ENCODE results near the gene METTL13. TPM values are rescaled to one million over a fixed set of nuclear protein-coding genes. Genes with fewer than 3 reads are reported as not detected.

The METTL13 gene
- total RNA-seq, 4 donors from 2014 or later: 14.1 to 30.4 (median 15.7) TPM

DNA sequence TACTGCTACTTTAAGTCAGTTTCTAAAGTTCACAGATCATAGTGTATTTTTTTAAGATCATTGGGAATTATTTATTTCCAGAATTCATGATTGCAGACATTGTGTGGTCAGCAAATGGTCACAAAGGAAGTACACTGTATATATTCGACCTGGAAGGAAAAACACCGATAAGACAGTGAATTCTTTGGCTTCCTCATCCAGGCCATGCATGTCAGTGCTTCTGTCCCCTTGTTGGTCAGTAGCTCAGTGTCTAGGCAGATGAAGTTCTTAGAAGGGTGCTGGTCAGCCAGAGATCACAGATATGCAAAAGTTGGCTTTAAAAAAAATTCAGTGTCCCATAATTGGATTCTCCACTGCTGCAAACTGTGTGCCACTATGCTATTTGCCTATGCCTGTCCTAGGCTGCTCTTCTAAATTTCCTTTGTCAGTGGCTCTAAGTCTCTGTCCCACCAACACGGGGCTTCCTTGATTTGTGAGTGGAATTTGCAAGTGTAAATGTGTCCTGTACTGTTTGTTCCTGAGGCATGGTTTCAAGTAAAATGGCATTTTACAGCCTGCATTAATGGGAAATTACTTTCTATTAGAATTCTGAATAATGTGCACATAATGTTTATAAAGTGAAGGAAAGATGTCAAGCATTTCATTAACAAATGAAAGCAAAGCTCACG lies 27.6 kb upstream of the METTL13 start:
- peaks cover 0 to 24% (median 0%) of the 10 kb centered on the region in 3 donors for H3K4me1 ChIP-seq
- peak overlapping the region in 3 of 4 donors; percentile 38 to 62 (median 40) for H3K27ac ChIP-seq
- H3K9me3 ChIP-seq: no peaks in the 10 kb centered on the region
- no peak for TF ChIP-seq EP300 (IDR thresholded peaks at IDR 0.05)
- TF ChIP-seq, protein P1, sequence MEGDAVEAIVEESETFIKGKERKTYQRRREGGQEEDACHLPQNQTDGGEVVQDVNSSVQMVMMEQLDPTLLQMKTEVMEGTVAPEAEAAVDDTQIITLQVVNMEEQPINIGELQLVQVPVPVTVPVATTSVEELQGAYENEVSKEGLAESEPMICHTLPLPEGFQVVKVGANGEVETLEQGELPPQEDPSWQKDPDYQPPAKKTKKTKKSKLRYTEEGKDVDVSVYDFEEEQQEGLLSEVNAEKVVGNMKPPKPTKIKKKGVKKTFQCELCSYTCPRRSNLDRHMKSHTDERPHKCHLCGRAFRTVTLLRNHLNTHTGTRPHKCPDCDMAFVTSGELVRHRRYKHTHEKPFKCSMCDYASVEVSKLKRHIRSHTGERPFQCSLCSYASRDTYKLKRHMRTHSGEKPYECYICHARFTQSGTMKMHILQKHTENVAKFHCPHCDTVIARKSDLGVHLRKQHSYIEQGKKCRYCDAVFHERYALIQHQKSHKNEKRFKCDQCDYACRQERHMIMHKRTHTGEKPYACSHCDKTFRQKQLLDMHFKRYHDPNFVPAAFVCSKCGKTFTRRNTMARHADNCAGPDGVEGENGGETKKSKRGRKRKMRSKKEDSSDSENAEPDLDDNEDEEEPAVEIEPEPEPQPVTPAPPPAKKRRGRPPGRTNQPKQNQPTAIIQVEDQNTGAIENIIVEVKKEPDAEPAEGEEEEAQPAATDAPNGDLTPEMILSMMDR (IDR thresholded peaks at IDR 0.05): no peak
- no peak for TF ChIP-seq POLR2AphosphoS5 (IDR thresholded peaks at IDR 0.05)
- TF ChIP-seq POLR2A (IDR thresholded peaks at IDR 0.05): no peak
- ATAC-seq: no peak
- H3K36me3 ChIP-seq: no peaks in the 10 kb centered on the region
- H3K27me3 ChIP-seq: no peaks in the 10 kb centered on the region
- 35 to 40% methylated on average over 3 to 4 of the region's 4 CpGs for WGBS, 2 donors (ENCODE audit: low coverage in 1 of 2)
- H3K4me3 ChIP-seq: no peak overlapping the region

DNA sequence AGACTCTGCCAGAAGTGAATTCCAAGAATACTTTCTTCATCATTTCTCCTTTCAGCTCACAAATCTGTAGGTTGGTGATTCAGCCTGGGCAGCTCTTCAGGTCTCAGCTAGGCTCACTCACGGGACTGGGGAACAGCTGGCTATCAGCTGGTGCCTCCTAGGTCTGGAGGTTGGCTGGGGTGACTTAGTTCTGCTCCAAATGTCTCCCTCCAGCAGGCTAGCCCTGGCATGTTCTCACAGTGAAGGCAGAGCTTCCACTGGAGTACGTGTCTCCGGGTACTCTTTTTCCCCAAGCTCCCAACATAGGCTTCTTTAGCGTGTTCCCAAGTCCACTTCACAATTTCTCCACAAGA lies 27.1 kb upstream of the METTL13 start:
- H3K4me3 ChIP-seq: no peak overlapping the region
- peaks cover 0 to 24% (median 0%) of the 10 kb centered on the region in 3 donors for H3K4me1 ChIP-seq
- no peaks in the 10 kb centered on the region for H3K9me3 ChIP-seq
- ATAC-seq: peak; percentile 50
- H3K36me3 ChIP-seq: no peaks in the 10 kb centered on the region
- H3K27ac ChIP-seq: peak overlapping the region in 3 of 4 donors; percentile 38 to 62 (median 40)
- 62 to 100% methylated on average over 2 of the region's 4 CpGs for WGBS, 2 donors (ENCODE audit: low coverage in 1 of 2)
- TF ChIP-seq POLR2AphosphoS5 (IDR thresholded peaks at IDR 0.05): no peak
- TF ChIP-seq EP300 (IDR thresholded peaks at IDR 0.05): no peak
- TF ChIP-seq, protein P1 (IDR thresholded peaks at IDR 0.05): no peak
- TF ChIP-seq POLR2A (IDR thresholded peaks at IDR 0.05): no peak
- no peaks in the 10 kb centered on the region for H3K27me3 ChIP-seq

DNA sequence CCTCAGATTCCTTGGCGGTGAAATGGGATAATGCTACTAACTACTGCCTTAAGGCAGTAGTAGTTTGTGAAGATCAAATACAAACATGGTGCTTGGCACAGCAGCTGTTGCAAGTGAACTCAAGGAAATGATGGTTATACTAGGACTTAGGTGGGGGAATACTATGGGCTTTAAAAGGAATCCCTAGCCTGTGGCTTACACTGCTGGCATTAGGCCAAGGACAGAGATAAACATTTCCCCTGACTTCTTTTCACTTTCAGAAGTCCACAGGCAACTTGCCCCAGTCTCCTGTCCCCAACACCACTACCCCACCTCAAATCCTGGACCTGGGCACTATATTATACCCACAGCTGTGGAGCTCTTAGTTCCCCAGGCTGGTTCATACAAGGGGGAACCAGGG lies 26.5 kb upstream of the METTL13 start:
- WGBS, 2 donors (ENCODE audit: low coverage in 1 of 2): 78 to 100% methylated on average over 1 of the region's 1 CpG
- no peak for ATAC-seq
- no peak for TF ChIP-seq POLR2A (IDR thresholded peaks at IDR 0.05)
- no peak for TF ChIP-seq POLR2AphosphoS5 (IDR thresholded peaks at IDR 0.05)
- no peak for TF ChIP-seq EP300 (IDR thresholded peaks at IDR 0.05)
- TF ChIP-seq, protein P1 (IDR thresholded peaks at IDR 0.05): no peak
- Histone ChIP-seq H3K27me3 (no peaks in the 10 kb centered on the region), H3K36me3 (no peaks in the 10 kb centered on the region), H3K4me1 (peaks cover 0 to 24% (median 0%) of the 10 kb centered on the region in 3 donors), H3K9me3 (no peaks in the 10 kb centered on the region), H3K27ac (peak overlapping the region in 2 of 4 donors; percentile 40 to 62), H3K4me3 (no peak overlapping the region)

DNA sequence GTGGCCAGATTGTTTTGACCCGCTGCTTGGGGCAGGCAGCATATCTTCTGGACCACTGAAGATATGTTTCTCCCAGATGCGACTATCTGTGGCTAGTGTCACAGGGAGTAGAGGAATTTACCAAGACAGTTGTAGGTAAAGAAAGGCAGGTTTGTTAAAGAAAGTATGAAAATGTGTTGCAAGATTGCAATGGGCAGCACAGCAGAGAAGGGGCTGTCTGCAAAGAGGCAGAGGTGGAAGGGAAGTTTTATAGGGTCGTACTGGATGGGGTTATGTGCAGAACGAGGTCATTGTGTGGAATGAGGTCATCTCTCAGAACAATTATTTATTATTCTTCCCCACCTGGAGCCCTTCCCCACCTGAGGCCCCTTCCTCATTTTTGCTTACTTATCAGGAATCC lies 24.6 kb upstream of the METTL13 start:
- Histone ChIP-seq H3K4me3 (no peak overlapping the region), H3K27me3 (no peaks in the 10 kb centered on the region), H3K27ac (no peak overlapping the region), H3K36me3 (no peaks in the 10 kb centered on the region), H3K9me3 (no peaks in the 10 kb centered on the region), H3K4me1 (peaks cover 0 to 24% (median 0%) of the 10 kb centered on the region in 3 donors)
- 79 to 89% methylated on average over 3 to 4 of the region's 4 CpGs for WGBS, 2 donors (ENCODE audit: low coverage in 1 of 2)
- ATAC-seq: no peak
- TF ChIP-seq POLR2AphosphoS5 (IDR thresholded peaks at IDR 0.05) (no peak), POLR2A (IDR thresholded peaks at IDR 0.05) (no peak), EP300 (IDR thresholded peaks at IDR 0.05) (no peak)
- TF ChIP-seq, protein P1 (IDR thresholded peaks at IDR 0.05): no peak

DNA sequence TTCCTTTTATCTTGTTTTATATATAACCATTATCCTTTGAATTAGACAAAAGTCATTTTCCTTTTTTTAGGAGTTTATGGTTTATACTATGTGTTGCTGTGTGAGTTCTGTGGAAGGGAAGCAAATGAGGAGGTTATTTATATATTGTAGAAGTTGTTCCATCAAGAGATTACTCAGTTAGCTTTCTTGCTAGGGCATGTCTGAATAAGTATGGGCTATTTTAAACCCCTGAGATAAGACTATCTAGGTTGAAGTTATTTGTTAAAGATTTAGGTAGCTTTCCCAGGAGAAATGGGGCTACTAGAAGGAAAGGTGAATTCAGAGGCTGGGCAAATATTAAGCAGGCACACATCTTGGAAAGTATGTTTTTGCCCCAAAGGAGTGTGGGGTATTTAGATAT lies 23.4 kb upstream of the METTL13 start:
- no peak overlapping the region for H3K4me3 ChIP-seq
- H3K36me3 ChIP-seq: no peaks in the 10 kb centered on the region
- TF ChIP-seq EP300 (IDR thresholded peaks at IDR 0.05) (no peak), POLR2A (IDR thresholded peaks at IDR 0.05) (no peak), POLR2AphosphoS5 (IDR thresholded peaks at IDR 0.05) (no peak)
- TF ChIP-seq, protein P1 (IDR thresholded peaks at IDR 0.05): no peak
- H3K27me3 ChIP-seq: no peaks in the 10 kb centered on the region
- ATAC-seq: no peak
- no peak overlapping the region for H3K27ac ChIP-seq
- peaks cover 0 to 24% (median 0%) of the 10 kb centered on the region in 3 donors for H3K4me1 ChIP-seq
- H3K9me3 ChIP-seq: no peaks in the 10 kb centered on the region

Measured in gastroesophageal sphincter (tissue), 4 donors.